Caco-2 (cell line): Measurements from ENCODE around the gene ALOX12B. TPM values are rescaled to one million over a fixed set of nuclear protein-coding genes. Genes with fewer than 3 reads are reported as not detected.

ENCODE experiments used
- BruUV-seq: library from RNA; stranded (reverse); fragments of 400-500 nt; replicated peaks from 2 replicates; lab custom pipeline; 2021; lab: Mats Ljungman, UMichigan
- CTCF ChIA-PET: fragments of 300-600 bp; sonication (Branson Sonifier 250); formaldehyde crosslinking; loops from one replicate; lab custom pipeline; 2022; ENCODE audit warnings: antibody characterized with exemption; lab: Charles Lee
- POLR2A ChIA-PET: fragments of 300-600 bp; sonication (Branson Sonifier 250); formaldehyde crosslinking; loops from one replicate; lab custom pipeline; 2022; ENCODE audit warnings: antibody characterized with exemption; lab: Charles Lee
- DNase-seq, 2 experiments: peaks; one replicate each; pipeline versions ENCODE4 v3.0.0 to v3.0.0-alpha.2; 2020 to 2022
- H3K27me3 ChIP-seq: replicated peaks from 2 replicates; pipeline ENCODE4 v1.6.0; 2011; ENCODE audit warnings: low read length; ENCODE audit not compliant: control insufficient read depth, insufficient read depth
- H3K36me3 ChIP-seq: 2 replicates; pipeline ENCODE4 v1.5.1; 2011; ENCODE audit warnings: low read length; ENCODE audit not compliant: control insufficient read depth, insufficient read depth
- H3K4me1 ChIP-seq: fragments of 250-450 bp; sonication (Bioruptor Pico); 2 replicates; pipeline ENCODE4 v1.5.1; 2020; ENCODE audit warnings: mild to moderate bottlenecking
- H3K4me3 ChIP-seq: 2 replicates; pipeline ENCODE4 v1.5.1; 2011; ENCODE audit warnings: low read depth, mild to moderate bottlenecking, control low read depth, low read length
- H3K9me3 ChIP-seq: fragments of 250-450 bp; sonication (Bioruptor Pico); 2 replicates; pipeline ENCODE4 v1.5.1; 2020; ENCODE audit warnings: mild to moderate bottlenecking, moderate library complexity
- H3K27ac Mint-ChIP-seq: one replicate; pipeline ENCODE4 v1.8.0; 2022; ENCODE audit warnings: mixed read lengths; ENCODE audit not compliant: unreplicated experiment
- H3K27me3 Mint-ChIP-seq: one replicate; pipeline ENCODE4 v1.8.0; 2022; ENCODE audit warnings: mixed read lengths; ENCODE audit not compliant: insufficient read depth, unreplicated experiment
- H3K36me3 Mint-ChIP-seq: one replicate; pipeline ENCODE4 v1.8.0; 2022; ENCODE audit warnings: mild to moderate bottlenecking, mixed read lengths; ENCODE audit not compliant: insufficient read depth, unreplicated experiment
- H3K4me1 Mint-ChIP-seq: one replicate; pipeline ENCODE4 v1.8.0; 2022; ENCODE audit warnings: low read depth, mixed read lengths; ENCODE audit not compliant: unreplicated experiment
- H3K4me3 Mint-ChIP-seq: one replicate; pipeline ENCODE4 v1.8.0; 2022; ENCODE audit warnings: mild to moderate bottlenecking, moderate library complexity, mixed read lengths; ENCODE audit not compliant: unreplicated experiment
- H3K9me3 Mint-ChIP-seq: one replicate; pipeline ENCODE4 v1.8.0; 2022; ENCODE audit warnings: mixed read lengths; ENCODE audit not compliant: unreplicated experiment
- CTCF ChIP-seq, 2 experiments: fragments of 200-600 bp in 1 of 2; IDR thresholded peaks; 1 replicate in 1 of 2; 2 replicates in 1 of 2; pipeline versions ENCODE4 v1.5.1 to v1.8.0; 2011 to 2022; ENCODE audit warnings: antibody characterized with exemption in 1 of 2, control low read depth in 1 of 2, inconsistent platforms in 1 of 2, low read depth in 1 of 2, low read length in 1 of 2, mild to moderate bottlenecking in 1 of 2, moderate library complexity in 1 of 2; ENCODE audit not compliant: insufficient read depth in 1 of 2, severe bottlenecking in 1 of 2, unreplicated experiment in 1 of 2
- intact Hi-C: fragments of 100-400 bp; cut with micrococcal nuclease; formaldehyde crosslinking; loops from one replicate; pipeline ENCODE4 v1.10.0; 2022; ENCODE audit not compliant: unreplicated experiment
- total RNA-seq: library from RNA; stranded (reverse); gene quantifications from 2 replicates; pipeline ENCODE4 v1.2.3, GENCODE V29; 2022

The ALOX12B gene
- total RNA-seq, 1 experiment from 2014 or later: 0.34 TPM

- BruUV-seq: no TSS peak
- ChIA-PET CTCF (interaction anchor here (0.9 to 1.9 kb wide), 4 partner anchors 37 to 59 kb away, joined by 4 to 12 read pairs (median 6); no protein-coding TSS in a partner anchor), POLR2A (interaction anchor here (1.2 to 1.7 kb wide), 2 partner anchors 53 to 63 kb away, joined by 3 to 8 read pairs; no protein-coding TSS in a partner anchor)
- peak; percentile 82 to 85 for DNase-seq
- Histone ChIP-seq H3K27me3 (no peaks in the 10 kb centered on the region; the same call in 1 of the 2 replicates), H3K36me3 (no peaks in the 10 kb centered on the region), H3K4me3 (peak overlapping the region; percentile 63), H3K9me3 (no peaks in the 10 kb centered on the region), H3K4me1 (no peaks in the 10 kb centered on the region; the same call in 1 of the 2 replicates)
- intact Hi-C loops: loop anchor here (2.0 to 5.0 kb wide), 3 partner anchors 38 to 67 kb away; no protein-coding TSS in a partner anchor
- Mint-ChIP-seq H3K27ac (peak overlapping the region; percentile 92), H3K4me1 (peaks cover 23% of the 10 kb centered on the region), H3K9me3 (no peaks in the 10 kb centered on the region), H3K36me3 (peaks cover 43% of the 10 kb centered on the region), H3K27me3 (peaks cover 3% of the 10 kb centered on the region), H3K4me3 (peak overlapping the region; percentile 87)
- no peak for TF ChIP-seq CTCF (IDR thresholded peaks at IDR 0.05; ENCODE audit: insufficient read depth in 1 of 2, low read depth in 1 of 2, low read length in 1 of 2, severe bottlenecking in 1 of 2, unreplicated experiment in 1 of 2)
Observed at GRCh38 chr17:8119581-8120519, 32.3 kb upstream of the ALOX12B start.

GRCh38 chr17:8118769-8119580 is 31.5 kb upstream of the ALOX12B start:
- H3K9me3 ChIP-seq: no peaks in the 10 kb centered on the region
- no TSS peak for BruUV-seq
- peak; percentile 57 to 68 for TF ChIP-seq CTCF (IDR thresholded peaks at IDR 0.05; ENCODE audit: insufficient read depth in 1 of 2, low read depth in 1 of 2, low read length in 1 of 2, severe bottlenecking in 1 of 2, unreplicated experiment in 1 of 2)
- H3K4me3 Mint-ChIP-seq: peak overlapping the region; percentile 87
- no peaks in the 10 kb centered on the region; the same call in 1 of the 2 replicates for H3K27me3 ChIP-seq
- POLR2A ChIA-PET: interaction anchor here (1.2 to 1.7 kb wide), 2 partner anchors 54 to 62 kb away, joined by 3 to 8 read pairs; no protein-coding TSS in a partner anchor
- peak overlapping the region; percentile 92 for H3K27ac Mint-ChIP-seq
- peaks cover 6% of the 10 kb centered on the region for H3K27me3 Mint-ChIP-seq
- H3K4me1 Mint-ChIP-seq: peaks cover 17% of the 10 kb centered on the region
- DNase-seq: peak; percentile 83 to 84
- peak overlapping the region; percentile 63 for H3K4me3 ChIP-seq
- peaks cover 38% of the 10 kb centered on the region for H3K36me3 Mint-ChIP-seq
- H3K9me3 Mint-ChIP-seq: no peaks in the 10 kb centered on the region
- no peaks in the 10 kb centered on the region; the same call in 1 of the 2 replicates for H3K4me1 ChIP-seq
- intact Hi-C loops: loop anchor here (2.0 to 5.0 kb wide), 3 partner anchors 37 to 68 kb away; no protein-coding TSS in a partner anchor
- CTCF ChIA-PET: interaction anchor here (0.6 to 1.9 kb wide), 4 partner anchors 38 to 59 kb away, joined by 3 to 12 read pairs (median 4); no protein-coding TSS in a partner anchor
- no peaks in the 10 kb centered on the region for H3K36me3 ChIP-seq
